ENCODE results near the gene ANKRD45.
"Not testable (repeated sequence)": the region's sequence is repeated elsewhere in the genome, so short reads cannot be mapped to it uniquely, and the experiment has no call there.

The ANKRD45 gene

GRCh38 chr1:173570370-173571007, 99.2 kb downstream of the ANKRD45 start:
- DNase-seq, result no peak

DNA sequence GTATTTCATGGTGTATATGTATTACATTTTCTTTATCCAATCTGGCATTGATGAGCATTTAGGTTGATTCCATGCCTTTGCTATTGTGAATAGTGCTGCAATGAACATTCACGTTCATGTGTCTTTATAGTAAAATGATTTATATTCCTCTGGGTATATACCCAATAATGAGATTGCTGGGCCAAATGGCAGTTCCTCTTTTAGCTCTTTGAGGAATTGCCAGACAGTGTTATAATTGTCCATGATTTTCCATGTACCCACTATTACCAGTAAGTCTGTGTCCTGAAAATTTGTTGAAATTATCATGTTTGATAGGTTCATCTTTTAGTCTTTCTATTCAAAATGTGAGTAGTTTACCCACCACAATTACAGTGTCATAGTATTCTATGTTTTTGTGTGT, 101.2 kb downstream of the ANKRD45 start:
- DNase-seq, result no peak

GRCh38 chr1:173563846-173564245, 105.8 kb downstream of the ANKRD45 start:
- DNase-seq, result not testable (repeated sequence)

DNA sequence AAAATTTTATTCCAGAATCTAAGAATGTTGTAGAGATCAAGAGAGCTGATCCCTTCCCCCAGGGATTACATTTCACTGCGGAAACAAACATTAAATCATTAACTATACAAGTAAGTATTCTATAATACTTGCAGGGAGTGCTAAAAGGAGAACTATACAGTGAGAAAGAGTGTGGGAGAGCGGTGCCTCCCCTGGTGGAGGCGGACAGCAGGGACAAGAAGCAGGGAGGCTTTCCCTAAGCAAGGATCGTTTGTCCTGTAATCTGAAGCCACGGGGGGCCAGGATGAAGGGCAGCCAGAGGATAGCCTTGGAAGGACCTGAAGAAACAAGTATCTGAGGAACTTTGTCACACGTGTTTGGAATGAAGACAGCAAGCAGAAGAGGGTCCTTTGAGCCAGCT, 106.8 kb downstream of the ANKRD45 start:
- DNase-seq, result no peak

GRCh38 chr1:173561263-173561662, 108.4 kb downstream of the ANKRD45 start:
- DNase-seq, result no peak

DNA sequence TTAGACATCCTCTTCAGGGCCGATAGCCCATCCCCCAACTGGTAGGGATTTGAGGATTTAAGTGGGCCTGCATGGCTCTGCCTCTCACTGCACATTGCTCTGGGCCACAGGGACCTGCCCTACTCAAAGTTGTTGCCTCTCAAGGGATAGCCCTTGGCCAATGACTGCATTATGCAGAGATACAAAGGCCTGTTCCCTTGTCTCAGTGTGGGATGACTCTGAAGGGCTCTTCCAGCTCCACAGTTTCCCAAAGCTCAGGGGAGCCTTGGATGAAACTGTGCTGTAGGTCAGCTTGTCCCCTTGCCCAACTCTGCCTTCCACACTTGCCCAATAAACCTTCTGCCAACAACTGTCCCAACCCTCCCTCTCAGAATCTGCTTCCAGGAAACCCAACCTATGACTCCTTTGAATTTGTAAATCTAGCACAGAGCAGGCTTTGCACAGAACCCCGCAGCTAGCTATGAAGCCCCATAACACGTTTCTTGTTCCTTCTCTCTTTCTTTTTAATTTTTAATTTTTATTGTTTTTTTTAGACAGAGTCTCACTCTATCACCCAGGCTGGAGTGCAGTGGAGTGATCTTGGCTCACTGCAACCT, 109.3 kb downstream of the ANKRD45 start:
- DNase-seq, result no peak
